ENCODE data around the gene SORL1.
A peak's percentile ranks its signal among the peaks of the same experiment; 100 is the strongest.

Gene SORL1

DNA sequence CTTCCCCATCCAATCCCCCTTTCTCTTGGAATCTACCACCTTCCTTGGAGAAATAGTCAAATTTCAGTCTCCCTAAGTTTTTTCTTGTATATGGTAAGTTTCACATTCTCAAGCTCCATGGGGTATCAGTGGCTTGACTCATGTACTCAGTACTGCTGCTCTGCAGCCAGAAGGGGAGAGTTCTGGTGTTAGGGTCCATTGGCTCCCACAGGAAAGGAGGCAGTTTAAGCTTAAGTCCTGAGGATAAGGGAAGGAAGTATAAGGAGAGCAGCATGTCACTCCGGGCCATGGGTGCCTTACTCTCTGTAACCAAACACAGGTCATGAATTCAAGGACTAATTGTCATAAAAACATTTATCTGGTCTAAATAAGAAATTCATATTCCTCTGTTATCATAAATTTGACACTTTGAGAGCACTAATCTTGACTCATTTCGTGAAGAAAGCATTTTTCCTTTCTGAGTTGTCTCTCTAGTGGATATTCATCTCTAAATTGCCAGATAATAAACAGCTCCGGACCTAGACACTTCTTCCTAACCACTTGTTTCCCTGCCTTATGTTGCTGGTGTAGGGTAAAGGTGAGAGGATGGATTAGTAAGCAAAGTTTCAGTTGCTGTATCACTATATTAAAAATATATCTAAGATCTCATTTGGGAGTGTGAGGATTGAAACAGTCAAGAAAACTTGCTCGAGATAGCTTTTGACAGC, 20.1 kb upstream of the SORL1 start:
- DNase-seq: no peak

DNA sequence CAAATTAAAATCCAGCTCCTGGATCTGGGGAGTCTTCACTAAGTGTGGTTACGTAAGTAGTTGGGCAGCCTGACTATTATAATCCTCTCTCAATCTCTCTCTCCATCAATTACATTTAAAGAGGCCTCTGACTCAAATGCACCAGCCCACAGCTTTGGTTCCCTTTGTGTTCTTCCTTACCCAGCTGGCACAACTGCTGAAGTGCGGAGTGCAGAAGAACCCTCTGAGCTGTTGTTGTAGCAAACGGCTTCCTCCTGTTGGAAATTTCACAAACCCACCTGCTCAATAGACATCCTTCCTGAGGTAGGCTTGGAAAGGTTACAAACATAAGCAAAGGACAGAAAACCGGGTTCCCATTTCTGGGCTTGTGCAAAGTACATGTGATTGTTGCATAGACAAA, 17.0 kb upstream of the SORL1 start:
- DNase-seq: no peak

DNA sequence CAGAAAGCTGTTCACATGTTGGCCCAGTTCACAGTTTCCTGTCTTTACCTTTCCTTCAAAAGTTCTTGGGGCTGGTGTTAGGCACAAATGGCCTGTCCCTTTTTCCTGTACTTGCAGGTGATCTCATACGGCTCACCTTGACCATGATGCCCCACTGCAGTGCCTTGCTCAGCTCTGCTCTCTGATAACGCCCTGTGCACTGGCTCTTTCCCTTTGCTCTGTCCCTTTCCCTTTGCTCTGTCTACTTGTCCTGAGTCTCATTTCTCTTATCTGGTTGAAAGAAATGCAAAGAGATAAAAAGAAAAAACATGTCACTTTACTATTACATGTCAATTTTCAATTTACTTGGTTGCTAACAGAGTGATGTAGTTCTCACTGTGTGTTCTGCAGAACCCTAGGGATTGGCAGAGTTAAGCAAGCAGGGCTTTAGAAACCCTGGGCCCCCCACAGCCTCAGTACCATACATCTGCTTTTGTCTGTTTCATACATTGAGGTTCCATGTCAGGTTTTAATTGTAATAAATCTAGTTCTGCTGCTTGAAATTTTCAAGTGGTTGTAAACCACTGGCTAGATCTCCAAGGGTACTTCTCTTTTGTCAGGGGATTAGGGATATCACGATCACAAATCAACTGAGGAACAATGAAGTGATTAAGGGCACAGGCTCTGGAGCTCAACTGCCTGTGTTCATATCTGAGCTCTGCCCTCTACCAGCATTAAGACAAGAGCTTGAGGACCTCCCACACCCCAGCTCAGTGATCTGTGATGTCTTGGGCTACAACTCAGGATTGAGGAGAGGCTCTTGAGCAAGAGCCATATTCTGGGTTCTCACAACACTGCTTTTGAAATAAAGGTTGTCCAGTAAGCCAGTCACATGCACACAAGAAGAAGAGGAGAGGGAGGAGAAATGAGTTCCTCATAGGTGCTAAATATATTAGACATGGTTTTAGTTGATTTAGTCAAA, 16.3 kb upstream of the SORL1 start:
- DNase-seq: no peak

DNA sequence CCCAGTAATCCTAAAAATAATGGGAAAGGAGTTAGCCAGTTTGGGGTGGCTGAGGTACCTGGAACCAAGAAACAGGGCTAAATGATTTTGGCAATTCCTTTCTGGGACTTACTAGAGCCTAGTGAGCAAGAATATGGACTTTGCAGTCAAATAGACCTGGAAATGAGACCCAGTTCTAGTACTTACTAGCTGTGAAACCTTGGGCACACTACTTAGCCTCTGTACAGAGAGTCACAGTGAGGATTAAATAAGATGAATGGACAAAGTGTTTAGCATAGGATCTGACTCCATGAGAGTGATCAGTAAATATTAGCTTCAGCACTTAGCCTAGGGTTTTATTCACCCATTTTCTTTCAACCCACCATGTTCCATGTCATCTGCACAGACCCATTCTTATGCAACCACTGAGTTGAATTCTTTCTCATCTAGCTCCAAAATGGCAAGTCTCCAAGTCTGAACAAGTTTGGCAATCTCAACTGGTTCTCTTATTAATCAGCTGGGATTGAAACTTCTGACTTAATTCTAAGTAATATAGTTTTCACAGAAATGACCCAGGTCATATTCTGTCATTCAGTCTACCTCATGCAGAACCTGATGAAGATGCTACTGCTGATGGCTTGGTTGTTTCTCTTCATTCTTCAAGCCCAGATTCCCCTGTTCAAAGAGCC, 15.0 kb upstream of the SORL1 start:
- DNase-seq: no peak

DNA sequence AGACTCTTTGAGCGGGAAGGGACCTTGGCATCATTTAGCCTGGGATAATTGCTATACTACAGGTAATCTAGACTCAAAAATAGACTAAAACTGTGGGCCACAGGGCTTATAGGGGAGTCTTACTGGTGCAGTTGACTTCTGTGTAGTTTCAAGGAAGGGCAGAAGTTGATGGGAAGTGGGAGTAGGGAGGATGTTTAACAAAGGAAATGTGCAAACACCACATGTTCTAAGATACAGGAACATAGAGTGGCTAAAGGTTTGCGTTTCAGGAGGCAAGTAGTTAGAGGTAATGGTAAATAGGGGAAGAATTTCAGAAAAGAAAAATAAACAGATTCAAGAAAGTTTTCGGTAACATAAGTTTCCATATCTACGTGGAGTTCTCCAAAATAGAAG, 14.4 kb upstream of the SORL1 start:
- no peak for DNase-seq

DNA sequence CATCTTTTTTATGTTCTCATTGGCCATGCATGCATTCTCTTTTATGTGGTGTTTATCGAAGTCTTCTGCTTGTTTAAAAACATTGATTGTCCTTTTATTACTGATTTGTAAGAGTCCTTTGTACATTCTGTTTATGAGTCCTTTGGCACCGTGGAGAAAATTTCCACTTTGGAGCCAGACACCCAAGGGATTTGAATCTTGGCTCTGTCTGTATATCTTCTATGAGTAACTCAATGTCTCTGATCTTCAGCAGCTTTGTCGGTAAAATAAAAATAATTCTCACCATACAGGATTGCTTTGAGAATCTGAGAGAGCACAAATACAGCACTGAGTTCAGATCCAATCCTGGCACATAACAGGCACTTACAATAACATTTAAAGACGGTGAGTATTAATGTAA, 12.8 kb upstream of the SORL1 start:
- no peak for DNase-seq

DNA sequence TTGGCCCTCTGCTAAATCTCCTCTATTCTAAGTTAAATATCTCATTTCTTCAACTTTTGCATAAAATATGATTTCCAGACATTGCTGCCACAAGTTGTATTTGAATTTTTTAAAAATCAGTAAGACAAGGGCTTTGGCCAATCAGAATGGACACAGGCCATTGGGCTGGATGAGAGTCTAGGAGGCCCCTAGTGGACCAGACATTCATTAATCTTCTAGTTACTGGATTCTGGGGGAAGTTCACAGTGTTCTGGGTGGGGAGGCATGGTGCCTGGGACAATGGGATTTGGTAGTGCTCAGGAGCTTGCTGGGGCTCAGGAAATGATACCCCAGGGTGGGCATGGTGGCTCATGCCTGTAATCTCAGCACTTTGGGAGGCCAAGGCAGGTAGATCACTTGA, 12.4 kb upstream of the SORL1 start:
- DNase-seq: no peak

DNA sequence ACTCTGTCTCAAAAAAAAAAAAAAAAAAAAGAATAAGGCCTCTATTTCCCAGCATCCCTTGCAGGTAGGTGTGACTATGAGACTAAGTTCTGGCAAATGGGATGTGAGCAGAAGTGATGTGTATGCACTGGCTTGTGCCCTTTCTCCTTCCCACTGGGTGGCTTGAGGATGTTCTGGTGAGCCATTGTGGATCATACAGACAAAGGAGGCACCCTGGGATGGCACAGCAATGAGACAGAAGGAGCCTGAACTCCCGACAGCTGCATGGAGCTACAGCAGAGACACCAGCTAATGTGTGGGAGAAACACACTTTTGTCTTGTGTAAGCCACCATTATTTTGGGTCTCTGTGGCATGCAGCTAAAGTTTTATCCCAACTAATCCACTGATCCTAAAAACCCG, 10.6 kb upstream of the SORL1 start:
- no peak for DNase-seq

DNA sequence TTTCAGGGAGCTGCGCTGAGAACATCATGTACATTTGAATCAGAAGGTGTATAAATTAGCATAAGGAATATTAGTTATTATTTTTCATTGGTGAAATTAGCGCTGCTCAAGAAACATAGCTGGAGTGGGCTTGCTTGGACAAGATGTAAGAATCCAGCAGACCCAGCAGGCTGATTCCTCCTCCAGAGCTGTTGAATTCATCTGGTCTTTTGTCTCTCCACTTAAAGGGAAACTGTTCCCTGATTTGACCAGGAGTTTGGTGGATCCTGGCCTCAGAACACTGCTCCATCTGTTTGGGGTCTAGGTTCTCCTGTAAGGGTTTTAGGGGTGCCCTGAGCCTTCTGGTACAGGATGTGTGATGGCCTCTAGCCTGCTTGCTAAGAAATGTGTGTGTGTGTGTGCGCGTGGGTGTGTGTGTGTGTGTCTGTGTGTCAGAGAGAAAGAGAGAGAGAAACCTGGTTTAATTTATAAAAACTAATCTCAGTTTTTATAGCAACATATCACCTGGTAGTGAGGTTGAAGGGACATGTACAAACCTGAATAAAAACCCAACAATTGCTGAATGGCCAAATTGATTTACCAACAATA, 8.3 kb upstream of the SORL1 start:
- no peak for DNase-seq

DNA sequence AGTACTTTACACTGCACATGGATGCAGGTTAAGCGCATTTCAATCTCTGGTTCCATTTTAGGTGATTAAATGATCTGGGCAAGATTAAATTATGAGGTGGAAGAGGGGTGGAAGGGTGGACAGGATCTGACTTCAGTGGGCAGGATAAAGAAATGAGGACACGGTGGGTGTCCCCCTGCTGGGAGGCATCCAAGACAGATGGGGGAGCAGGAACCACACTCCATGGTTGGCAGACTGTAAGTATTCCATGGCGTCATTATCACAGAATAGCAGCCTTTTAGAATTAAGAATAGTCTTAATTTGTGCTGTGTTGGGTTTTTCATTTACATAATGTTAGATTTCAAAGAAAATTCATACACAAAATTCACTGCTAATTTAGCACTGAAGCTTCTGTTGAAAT, 7.6 kb upstream of the SORL1 start:
- no peak for DNase-seq

DNA sequence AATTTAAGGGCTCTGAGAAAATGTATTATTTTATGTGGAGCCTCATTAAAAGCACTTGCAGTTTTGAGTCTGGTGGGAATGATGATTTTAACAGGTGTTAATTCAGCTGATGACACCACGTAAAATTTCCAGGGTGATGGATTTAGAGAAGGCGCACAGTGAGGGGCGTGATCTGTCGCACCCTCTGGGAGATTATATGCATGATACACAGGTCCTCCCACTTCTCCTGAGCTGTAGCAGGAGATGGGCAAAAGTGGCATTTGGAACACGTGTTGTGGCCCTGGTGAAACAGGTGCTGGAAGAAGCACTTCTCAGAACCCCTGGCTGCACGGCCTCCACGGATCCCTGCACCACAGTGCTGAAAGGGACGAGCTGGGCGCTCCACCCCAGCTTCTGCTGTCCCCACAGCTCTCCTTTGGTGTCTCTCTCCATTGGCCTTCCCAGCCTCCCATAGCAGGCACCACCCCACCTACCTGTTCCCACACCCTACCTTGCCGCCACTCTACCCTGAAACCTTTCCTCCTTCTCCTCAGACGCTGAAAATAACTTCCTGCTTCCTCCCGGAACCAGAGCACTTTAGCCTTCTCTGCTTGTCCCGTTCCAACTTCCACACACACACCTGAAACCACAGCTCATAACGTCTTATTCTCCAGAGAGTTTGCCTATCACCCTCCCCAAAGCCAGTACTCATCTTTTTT, 6.9 kb upstream of the SORL1 start:
- DNase-seq: no peak

DNA sequence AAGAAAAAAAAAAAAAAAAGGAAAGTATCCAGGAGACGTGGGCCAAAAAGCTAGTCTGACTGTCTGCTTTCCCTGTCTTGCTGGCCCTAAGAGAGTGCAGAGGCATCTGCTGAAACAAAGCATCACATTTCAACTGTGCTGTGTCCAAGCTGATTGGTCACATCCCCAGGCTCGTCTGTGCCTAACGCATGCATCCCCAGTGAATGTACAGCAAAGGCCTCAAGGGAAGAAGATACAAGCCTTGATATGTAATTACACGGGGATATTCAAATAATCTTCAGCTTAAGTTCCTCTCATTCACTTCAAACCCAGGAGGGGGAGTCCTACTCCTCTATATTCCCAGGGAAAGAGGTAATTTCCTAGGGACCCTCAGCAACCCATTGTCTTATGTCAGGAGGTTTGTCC, 5.4 kb upstream of the SORL1 start:
- no peak for DNase-seq

DNA sequence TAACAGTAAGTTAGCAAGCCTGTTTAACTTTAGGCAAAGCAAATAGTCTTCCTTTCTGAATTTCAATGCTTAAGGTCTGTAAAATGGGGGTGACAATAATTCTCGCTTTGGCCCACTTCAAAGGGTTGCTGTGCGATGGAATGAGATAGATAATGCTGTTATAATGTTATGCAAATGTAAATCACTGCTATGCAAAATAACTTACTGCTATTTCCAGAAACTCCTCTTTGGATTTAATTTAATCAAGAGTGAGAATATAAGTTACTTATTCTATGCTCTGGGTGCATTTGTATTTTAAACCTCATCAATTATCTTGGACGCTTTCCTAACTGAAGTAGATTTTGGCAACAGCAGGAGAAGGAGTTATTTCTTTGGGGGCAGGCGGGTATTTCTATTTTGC, 4.1 kb upstream of the SORL1 start:
- DNase-seq: no peak

DNA sequence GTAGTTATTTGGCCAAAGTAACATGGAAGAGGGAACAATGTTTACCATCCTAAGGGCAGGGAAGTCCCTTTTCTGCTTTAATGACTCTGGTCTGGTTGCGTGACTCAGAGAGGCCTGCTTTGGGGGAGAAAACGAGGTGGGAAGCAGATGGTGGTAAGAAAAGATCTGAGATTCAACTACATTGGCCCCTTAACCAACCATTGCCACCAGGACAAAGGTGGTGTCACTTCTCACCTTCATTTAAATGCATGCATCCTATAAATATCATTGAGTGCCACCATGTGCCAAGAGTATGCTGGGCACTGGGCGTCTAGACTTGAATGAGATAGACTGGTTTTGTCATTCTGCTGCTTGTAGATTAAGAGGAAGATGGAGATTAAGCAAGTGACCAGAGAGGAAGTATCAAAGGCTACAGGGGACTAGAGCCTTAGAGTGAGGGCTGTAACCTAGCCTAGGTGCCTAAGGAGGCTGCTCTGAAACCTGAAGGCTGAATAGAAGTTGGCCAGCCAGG, 3.6 kb upstream of the SORL1 start:
- no peak for DNase-seq

DNA sequence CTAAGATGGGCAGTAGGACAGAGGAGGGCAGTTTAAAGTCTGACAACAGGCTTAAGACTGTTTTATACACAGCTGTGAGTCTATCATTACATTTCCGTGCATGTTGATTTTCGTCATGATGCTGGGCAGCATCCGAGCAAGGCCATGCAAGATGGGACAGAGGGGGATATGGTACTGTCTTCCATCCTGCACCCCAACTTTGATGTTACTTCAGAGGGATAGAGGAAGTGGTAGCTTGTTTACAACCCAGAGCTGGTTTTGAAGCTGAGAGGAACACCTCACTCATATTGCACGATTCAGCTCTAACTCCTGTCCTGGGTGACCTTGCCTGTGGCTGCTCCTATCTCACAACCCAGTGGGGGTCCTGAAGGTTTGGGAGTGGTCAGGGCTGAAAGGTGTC, 3.0 kb upstream of the SORL1 start:
- no peak for DNase-seq

DNA sequence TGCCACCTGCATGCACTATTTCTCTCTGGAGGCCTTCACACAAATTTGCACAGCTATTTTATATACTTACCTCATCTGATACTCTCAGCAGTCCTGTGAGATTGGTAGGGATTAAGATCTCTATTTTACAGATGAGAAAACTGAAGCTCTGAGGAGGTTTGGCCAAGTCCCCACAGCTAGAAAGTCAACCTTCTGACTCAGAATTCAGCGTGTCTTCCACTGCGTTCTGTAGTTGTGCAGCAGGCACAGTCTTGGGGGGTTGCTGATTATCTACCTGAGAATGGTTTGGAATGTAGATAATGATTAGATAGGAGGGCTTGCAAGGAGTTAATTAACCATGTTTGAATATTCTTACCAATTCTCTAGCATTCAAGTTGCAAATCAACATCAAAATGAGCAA, 2.5 kb upstream of the SORL1 start:
- no peak for DNase-seq

DNA sequence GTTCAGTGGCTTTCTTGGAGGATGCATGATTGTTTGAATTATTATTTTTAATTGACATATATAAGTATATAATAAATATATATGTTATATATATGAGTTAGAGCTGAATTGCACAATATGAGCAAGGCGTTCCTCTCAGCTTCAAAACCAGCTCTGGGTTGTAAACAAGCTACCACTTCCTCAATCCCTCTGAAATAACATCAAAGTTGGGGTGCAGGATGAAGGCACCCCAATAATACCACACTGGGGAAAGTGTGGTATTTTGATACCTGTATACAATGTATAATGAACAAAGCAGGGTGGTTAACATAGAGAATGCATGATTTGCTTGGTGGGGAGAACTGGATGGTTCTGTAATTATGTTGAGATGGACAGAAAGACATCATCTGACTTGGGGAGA, 1.7 kb upstream of the SORL1 start:
- DNase-seq: no peak

DNA sequence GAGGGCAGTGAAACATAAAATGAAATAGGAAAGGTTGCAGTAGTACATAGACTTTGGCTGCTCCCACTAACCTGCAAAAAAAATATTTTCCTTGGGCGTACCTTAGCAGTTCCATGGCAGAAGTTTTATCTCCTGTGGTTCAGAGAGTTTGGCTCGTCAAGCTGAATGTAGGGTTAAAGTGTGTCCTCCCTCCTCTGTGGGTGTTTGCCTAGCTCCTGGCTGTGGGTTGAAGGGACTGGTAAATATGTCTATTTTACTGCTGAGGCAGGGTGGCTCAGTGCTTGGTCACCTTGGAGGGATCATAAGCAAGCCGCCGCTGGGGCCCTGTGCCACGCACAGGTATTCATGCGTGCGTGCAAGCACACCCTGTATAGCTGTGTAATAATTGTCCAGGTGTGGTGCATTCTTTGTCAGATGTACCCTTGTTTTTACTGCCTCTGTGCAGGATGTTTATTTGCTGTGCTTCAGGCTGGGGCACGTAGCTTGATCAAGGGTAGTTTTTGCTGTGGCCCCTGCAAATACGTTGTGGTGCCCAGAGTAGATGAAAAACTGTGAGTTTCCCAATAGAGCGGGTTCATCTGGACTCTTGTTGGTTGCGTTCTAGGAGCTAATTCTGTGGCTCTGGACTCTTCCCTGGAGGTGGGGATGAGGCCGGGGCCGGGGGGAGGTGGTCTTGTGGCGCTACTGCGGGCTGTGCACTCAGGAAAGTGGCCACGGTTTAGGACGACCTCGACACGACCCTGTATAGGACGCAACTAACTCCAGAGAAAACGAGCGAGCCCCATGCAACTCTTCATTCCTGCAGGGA, 732 bp upstream of the SORL1 start:
- DNase-seq: peak; percentile 53

DNA sequence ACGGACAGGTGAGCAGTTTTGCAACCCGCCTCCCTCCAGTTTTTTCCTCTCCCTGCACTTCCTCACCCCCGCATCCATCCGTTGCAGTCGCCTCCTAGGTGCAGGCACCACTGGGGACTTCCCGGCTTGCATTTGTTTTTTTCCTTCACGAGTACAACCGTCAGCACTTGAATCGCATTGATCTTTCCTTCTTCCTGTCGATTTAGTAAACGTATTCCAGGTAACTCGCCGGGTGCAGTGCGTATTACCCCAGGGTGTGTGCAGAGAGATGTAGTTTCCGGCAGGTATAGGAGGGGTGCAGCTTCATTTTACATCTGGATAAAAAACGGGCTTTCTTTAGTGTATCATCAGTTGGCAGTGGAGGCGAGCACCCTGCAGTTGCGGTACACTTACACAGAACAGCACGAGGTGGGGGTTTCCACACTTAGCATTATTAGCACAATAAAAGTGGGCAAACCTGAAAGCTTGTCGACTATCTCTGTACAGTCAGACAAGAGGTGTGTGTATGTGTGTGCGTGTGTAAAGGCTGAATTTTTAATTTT, 566 bp downstream of the SORL1 start, which contains the start of gene SORL1-AS1:
Gene SORL1-AS1, minus strand, starts transcription at position 359 of the 542 bp plus-strand sequence.
- peak; percentile 36 for DNase-seq

DNA sequence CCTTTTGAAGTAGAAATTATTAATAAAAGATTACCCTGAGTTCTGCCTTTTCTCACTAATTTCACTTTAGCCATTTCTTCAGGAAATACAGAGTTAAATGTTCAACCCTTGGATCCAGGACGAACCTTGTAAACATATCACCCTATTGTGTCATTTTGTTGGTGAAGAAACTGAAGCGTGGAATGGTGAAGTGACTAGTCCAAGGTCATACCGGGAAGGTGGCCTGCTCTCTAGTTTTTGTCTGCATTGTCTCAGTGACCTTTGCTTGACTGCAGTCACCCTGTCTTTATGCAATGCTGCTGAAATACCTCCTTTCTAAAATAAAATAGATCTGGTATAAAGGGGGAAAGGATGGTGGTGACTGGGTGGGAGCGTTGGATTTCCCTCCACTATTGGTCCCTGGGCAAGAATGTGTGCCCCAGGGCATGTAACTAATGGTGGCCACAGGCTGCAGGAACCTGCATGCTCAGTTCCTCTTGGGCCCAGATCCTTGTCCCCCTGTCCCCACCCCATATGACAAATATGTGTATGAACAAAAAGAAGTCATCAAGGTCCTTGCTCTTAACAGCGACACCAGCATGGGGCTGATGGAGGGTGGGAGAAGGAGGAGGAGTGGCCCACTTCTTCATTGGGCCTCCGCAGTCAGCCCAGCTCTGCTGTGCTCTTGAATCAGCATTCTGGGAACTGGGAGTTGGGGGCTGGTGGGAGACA, 1.6 kb downstream of the SORL1 start:
- DNase-seq: no peak

DNA sequence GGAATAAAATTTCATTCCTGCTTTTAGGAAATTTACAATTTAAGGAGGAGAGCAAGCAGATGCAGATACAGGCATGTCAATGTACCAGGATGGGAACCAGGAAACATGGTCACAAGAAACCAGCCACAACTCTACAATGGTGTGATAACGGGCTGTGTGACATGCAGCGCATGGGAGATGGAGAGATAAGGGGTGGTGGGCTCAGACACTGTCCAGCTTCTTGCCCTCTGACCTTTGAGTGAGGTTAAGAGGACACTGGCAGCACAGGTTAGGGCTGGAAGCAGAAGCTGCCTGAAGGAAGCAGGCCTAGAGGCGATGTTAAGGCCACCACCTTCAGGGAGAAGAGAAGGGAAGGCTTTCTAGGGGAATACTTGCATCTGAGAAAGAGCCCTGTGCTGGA, 3.0 kb downstream of the SORL1 start:
- DNase-seq: no peak
